Mesendoderm (in vitro differentiated cells): ENCODE results near the gene TIMP2.

Experiments
- DNase-seq: peaks from one replicate; pipeline ENCODE4 v3.0.0; 2013
- H2AK5ac ChIP-seq: 2 replicates; pipeline ENCODE4 v1.6.1; 2013; ENCODE audit warnings: low read length, inconsistent platforms
- H2BK120ac ChIP-seq: 2 replicates; pipeline ENCODE4 v1.6.1; 2013; ENCODE audit warnings: low read depth, mild to moderate bottlenecking, low read length, moderate library complexity, mixed read lengths
- H2BK15ac ChIP-seq: replicated peaks from 2 replicates; pipeline ENCODE4 v1.6.1; 2013; ENCODE audit warnings: low read depth, mild to moderate bottlenecking, moderate library complexity
- H2BK5ac ChIP-seq: 2 replicates; pipeline ENCODE4 v1.6.1; 2013; ENCODE audit warnings: low read length, inconsistent platforms
- H3K18ac ChIP-seq: 2 replicates; pipeline ENCODE4 v1.6.1; 2013; ENCODE audit warnings: mild to moderate bottlenecking, low read length, mixed read lengths
- H3K23ac ChIP-seq: one replicate; pipeline ENCODE4 v1.6.1; 2013; ENCODE audit warnings: low read length
- H3K27ac ChIP-seq: 2 replicates; pipeline ENCODE4 v1.5.1; 2013; ENCODE audit warnings: low read depth, mild to moderate bottlenecking, inconsistent platforms, low read length, moderate library complexity
- H3K27me3 ChIP-seq: 2 replicates; pipeline ENCODE4 v1.6.1; 2013; ENCODE audit warnings: low read length, control low read depth, mild to moderate bottlenecking, inconsistent platforms; ENCODE audit not compliant: insufficient read depth, poor library complexity
- H3K36me3 ChIP-seq: 2 replicates; pipeline ENCODE4 v1.6.1; 2013; ENCODE audit warnings: low read length, inconsistent platforms; ENCODE audit not compliant: control insufficient read depth, insufficient read depth
- H3K4ac ChIP-seq: one replicate; pipeline ENCODE4 v1.6.1; 2013; ENCODE audit warnings: low read depth, mild to moderate bottlenecking, low read length, moderate library complexity
- H3K4me1 ChIP-seq: 2 replicates; pipeline ENCODE4 v1.6.1; 2013; ENCODE audit warnings: low read depth, low read length, inconsistent platforms; ENCODE audit not compliant: control insufficient read depth
- H3K4me2 ChIP-seq: 2 replicates; pipeline ENCODE4 v1.6.1; 2013; ENCODE audit warnings: low read length
- H3K4me3 ChIP-seq: 2 replicates; pipeline ENCODE4 v1.5.1; 2013; ENCODE audit warnings: mild to moderate bottlenecking, low read length
- H3K56ac ChIP-seq: one replicate; pipeline ENCODE4 v1.6.1; 2013; ENCODE audit warnings: low read length
- H3K79me1 ChIP-seq: 2 replicates; pipeline ENCODE4 v1.6.1; 2013; ENCODE audit warnings: low read length, inconsistent platforms
- H3K79me2 ChIP-seq: 2 replicates; pipeline ENCODE4 v1.6.1; 2013; ENCODE audit warnings: mild to moderate bottlenecking, low read length; ENCODE audit not compliant: control insufficient read depth, insufficient read depth
- H3K9ac ChIP-seq: 2 replicates; pipeline ENCODE4 v1.6.1; 2013; ENCODE audit warnings: low read length, inconsistent platforms
- H4K5ac ChIP-seq: one replicate; pipeline ENCODE4 v1.6.1; 2013; ENCODE audit warnings: low read length
- H4K8ac ChIP-seq: one replicate; pipeline ENCODE4 v1.6.1; 2013; ENCODE audit warnings: low read depth, mild to moderate bottlenecking, control low read depth, low read length, moderate library complexity
- WGBS: extraction: QIAGEN DNeasy Blood & Tissue Kit; methylation state at CpG from one replicate; pipeline ENCODE4 v1.1.7; 2013; ENCODE audit warnings: low lambda C conversion rate, missing lambda C conversion rate; ENCODE audit not compliant: insufficient coverage; ENCODE audit errors: extremely low coverage; 5-methylcytosine and 5-hydroxymethylcytosine counted together

TIMP2 gene

GRCh38 chr17:78940258-78940657 lies 15.1 kb upstream of the TIMP2 start:
- H3K18ac ChIP-seq = no peak overlapping the region
- H3K4me1 ChIP-seq = no peaks in the 10 kb centered on the region
- H3K27me3 ChIP-seq = no peaks in the 10 kb centered on the region
- H3K27ac ChIP-seq = no peak overlapping the region
- no peak overlapping the region for H4K8ac ChIP-seq
- no peak overlapping the region for H2BK15ac ChIP-seq
- no peak overlapping the region for H3K4ac ChIP-seq
- H3K36me3 ChIP-seq = no peaks in the 10 kb centered on the region
- no CpG with 5 or more reads among the region's 5 CpGs for WGBS
- H3K4me2 ChIP-seq = no peak overlapping the region
- DNase-seq = no peak
- H3K79me1 ChIP-seq = no peaks in the 10 kb centered on the region
- no peak overlapping the region for H3K23ac ChIP-seq
- H2AK5ac ChIP-seq = no peak overlapping the region
- H2BK120ac ChIP-seq = no peak overlapping the region
- no peak overlapping the region for H2BK5ac ChIP-seq
- no peak overlapping the region for H3K56ac ChIP-seq
- no peak overlapping the region for H3K4me3 ChIP-seq
- no peak overlapping the region for H3K9ac ChIP-seq
- H3K79me2 ChIP-seq = no peaks in the 10 kb centered on the region
- no peak overlapping the region for H4K5ac ChIP-seq

- H3K9ac ChIP-seq = no peak overlapping the region
- H4K8ac ChIP-seq = no peak overlapping the region
- H3K27ac ChIP-seq = no peak overlapping the region
- H4K5ac ChIP-seq = no peak overlapping the region
- H3K36me3 ChIP-seq = no peaks in the 10 kb centered on the region
- DNase-seq = no peak
- H2AK5ac ChIP-seq = no peak overlapping the region
- no peaks in the 10 kb centered on the region for H3K4me1 ChIP-seq
- H2BK15ac ChIP-seq = no peak overlapping the region
- H3K4me2 ChIP-seq = no peak overlapping the region
- no peak overlapping the region for H2BK120ac ChIP-seq
- no peaks in the 10 kb centered on the region for H3K79me2 ChIP-seq
- H3K23ac ChIP-seq = no peak overlapping the region
- no peaks in the 10 kb centered on the region for H3K27me3 ChIP-seq
- no CpG with 5 or more reads among the region's 6 CpGs for WGBS
- H2BK5ac ChIP-seq = no peak overlapping the region
- no peak overlapping the region for H3K56ac ChIP-seq
- H3K4ac ChIP-seq = no peak overlapping the region
- no peaks in the 10 kb centered on the region for H3K79me1 ChIP-seq
- H3K4me3 ChIP-seq = no peak overlapping the region
- no peak overlapping the region for H3K18ac ChIP-seq
Observed at GRCh38 chr17:78939615-78940014, 14.4 kb upstream of the TIMP2 start.

- no peak overlapping the region for H4K5ac ChIP-seq
- H2BK15ac ChIP-seq = no peak overlapping the region
- H3K79me2 ChIP-seq = no peaks in the 10 kb centered on the region
- H2AK5ac ChIP-seq = no peak overlapping the region
- H3K36me3 ChIP-seq = no peaks in the 10 kb centered on the region
- no CpG with 5 or more reads among the region's 11 CpGs for WGBS
- no peak overlapping the region for H3K27ac ChIP-seq
- H3K79me1 ChIP-seq = no peaks in the 10 kb centered on the region
- H3K4me2 ChIP-seq = no peak overlapping the region
- no peak overlapping the region for H3K23ac ChIP-seq
- DNase-seq = no peak
- no peak overlapping the region for H3K18ac ChIP-seq
- no peak overlapping the region for H4K8ac ChIP-seq
- no peak overlapping the region for H3K9ac ChIP-seq
- H2BK120ac ChIP-seq = no peak overlapping the region
- no peak overlapping the region for H3K4me3 ChIP-seq
- H3K4ac ChIP-seq = no peak overlapping the region
- no peak overlapping the region for H2BK5ac ChIP-seq
- H3K56ac ChIP-seq = no peak overlapping the region
- H3K4me1 ChIP-seq = no peaks in the 10 kb centered on the region
- H3K27me3 ChIP-seq = no peaks in the 10 kb centered on the region
Observed at GRCh38 chr17:78937561-78937960, 12.4 kb upstream of the TIMP2 start.

- Histone ChIP-seq H2BK5ac (no peak overlapping the region), H4K5ac (no peak overlapping the region), H3K27ac (no peak overlapping the region), H3K27me3 (no peaks in the 10 kb centered on the region), H4K8ac (no peak overlapping the region), H2BK120ac (no peak overlapping the region), H3K4ac (no peak overlapping the region), H3K18ac (no peak overlapping the region), H3K36me3 (no peaks in the 10 kb centered on the region), H3K9ac (no peak overlapping the region), H2AK5ac (no peak overlapping the region), H3K4me3 (no peak overlapping the region), H2BK15ac (no peak overlapping the region), H3K23ac (no peak overlapping the region), H3K4me2 (no peak overlapping the region), H3K56ac (no peak overlapping the region), H3K79me1 (no peaks in the 10 kb centered on the region), H3K4me1 (no peaks in the 10 kb centered on the region), H3K79me2 (no peaks in the 10 kb centered on the region)
- no peak for DNase-seq
- WGBS = no CpG with 5 or more reads among the region's 33 CpGs
Observed at GRCh38 chr17:78935419-78936323, 10.5 kb upstream of the TIMP2 start.

- H3K23ac ChIP-seq = no peak overlapping the region
- no peak overlapping the region for H3K4ac ChIP-seq
- DNase-seq = no peak
- no peaks in the 10 kb centered on the region for H3K79me2 ChIP-seq
- H3K36me3 ChIP-seq = no peaks in the 10 kb centered on the region
- no peak overlapping the region for H2AK5ac ChIP-seq
- no peak overlapping the region for H3K9ac ChIP-seq
- H2BK5ac ChIP-seq = no peak overlapping the region
- no peak overlapping the region for H3K18ac ChIP-seq
- no peaks in the 10 kb centered on the region for H3K27me3 ChIP-seq
- H3K56ac ChIP-seq = no peak overlapping the region
- no CpG with 5 or more reads among the region's 19 CpGs for WGBS
- no peak overlapping the region for H3K27ac ChIP-seq
- H2BK15ac ChIP-seq = no peak overlapping the region
- H2BK120ac ChIP-seq = no peak overlapping the region
- no peak overlapping the region for H4K8ac ChIP-seq
- H4K5ac ChIP-seq = no peak overlapping the region
- no peaks in the 10 kb centered on the region for H3K4me1 ChIP-seq
- no peaks in the 10 kb centered on the region for H3K79me1 ChIP-seq
- H3K4me2 ChIP-seq = no peak overlapping the region
- H3K4me3 ChIP-seq = no peak overlapping the region
Observed at GRCh38 chr17:78934681-78935418, 9.7 kb upstream of the TIMP2 start.
